GM12801 (cell line): Measurements from ENCODE around the gene PPP4C.

Experiments
- CTCF ChIP-seq: IDR thresholded peaks from one replicate; pipeline ENCODE4 v1.5.1; 2011; ENCODE audit warnings: control low read depth; ENCODE audit not compliant: insufficient read length; ENCODE audit errors: extremely low read depth

The PPP4C gene

GRCh38 chr16:30090610-30091331, 15.0 kb downstream of the PPP4C start:
- no peak for TF ChIP-seq CTCF

- no peak for TF ChIP-seq CTCF
Measured at GRCh38 chr16:30091474-30092372, 15.9 kb downstream of the PPP4C start, which contains the start of gene TBX6. Gene TBX6, minus strand, starts transcription at chr16:30091924. Its CDS starts 731 bp downstream, at chr16:30091193.

- no peak for TF ChIP-seq CTCF
Measured at GRCh38 chr16:30092373-30093010, 16.7 kb downstream of the PPP4C start.

- no peak for TF ChIP-seq CTCF
Measured at GRCh38 chr16:30094541-30095165, 18.9 kb downstream of the PPP4C start.

- TF ChIP-seq CTCF, result no peak
Measured at GRCh38 chr16:30095166-30096078, 19.6 kb downstream of the PPP4C start.

- TF ChIP-seq CTCF, result no peak
Measured at GRCh38 chr16:30096105-30096861, 20.5 kb downstream of the PPP4C start, which contains the start of gene YPEL3. Gene YPEL3, minus strand, starts transcription at chr16:30096213. Its CDS starts 731 bp downstream, at chr16:30095482.
